HUES6 (cell line): ENCODE results near the gene IRF1.
"Not testable (repeated sequence)": the region's sequence is repeated elsewhere in the genome, so short reads cannot be mapped to it uniquely, and the experiment has no call there.

ENCODE experiments used
- H3K27ac ChIP-seq: 2 replicates; pipeline ENCODE4 v1.7.0; 2013; ENCODE audit warnings: low read depth, mild to moderate bottlenecking, low read length, inconsistent platforms
- H3K27me3 ChIP-seq: 2 replicates; pipeline ENCODE4 v1.6.1; 2013; ENCODE audit warnings: low read length; ENCODE audit not compliant: control insufficient read depth, insufficient read depth
- H3K36me3 ChIP-seq: 2 replicates; pipeline ENCODE4 v1.6.1; 2013; ENCODE audit warnings: low read length; ENCODE audit not compliant: control insufficient read depth, insufficient read depth
- H3K4me1 ChIP-seq: 2 replicates; pipeline ENCODE4 v1.6.1; 2013; ENCODE audit warnings: low read length; ENCODE audit not compliant: control insufficient read depth, insufficient read depth
- H3K4me3 ChIP-seq: 2 replicates; pipeline ENCODE4 v1.5.1; 2013; ENCODE audit warnings: low read depth, low read length
- H3K9ac ChIP-seq: one replicate; pipeline ENCODE4 v1.6.1; 2013; ENCODE audit warnings: mild to moderate bottlenecking, low read length
- H3K9me3 ChIP-seq: 2 replicates; pipeline ENCODE4 v1.6.1; 2013; ENCODE audit warnings: low read depth, low read length; ENCODE audit not compliant: control insufficient read depth, insufficient read depth

Gene IRF1

DNA sequence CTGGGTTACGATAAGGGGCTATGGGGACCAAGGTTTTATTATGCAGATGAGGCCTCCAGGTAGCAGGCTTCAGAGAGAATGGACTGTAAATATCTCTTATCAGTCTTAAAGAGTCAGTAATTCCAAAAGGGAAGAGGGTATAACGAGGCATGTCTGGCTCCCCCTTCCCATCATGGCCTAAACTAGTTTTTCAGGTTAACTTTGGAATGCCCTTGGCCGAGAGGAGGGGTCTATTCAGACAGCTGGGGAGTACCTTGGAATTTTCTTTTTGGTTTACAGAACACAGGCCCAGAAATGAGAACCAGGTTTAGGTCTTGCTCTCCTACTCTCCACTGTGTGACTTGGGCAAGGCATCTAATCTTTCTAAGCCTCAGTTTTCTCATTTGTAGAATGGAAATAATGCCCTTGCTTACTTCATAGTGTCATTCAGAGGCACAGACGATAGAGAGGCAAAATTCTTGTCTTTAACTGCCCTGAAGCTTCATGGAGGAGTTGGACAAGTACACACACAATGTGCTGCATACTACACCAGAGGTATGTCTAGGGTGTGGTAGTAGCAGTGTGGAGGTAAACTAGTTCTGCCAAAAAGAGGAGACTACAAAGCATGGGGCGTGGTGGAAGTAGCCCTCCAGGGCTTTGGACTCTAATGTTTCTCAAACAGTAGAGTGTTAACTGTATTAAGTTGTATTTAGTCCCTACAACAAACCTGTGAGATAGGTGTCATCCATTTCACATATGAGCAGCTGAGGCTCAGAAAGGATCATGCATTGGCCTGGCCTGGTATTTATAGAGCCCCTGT is 45.5 kb downstream of the IRF1 start:
- no peak overlapping the region for H3K9ac ChIP-seq
- peaks cover 17% of the 10 kb centered on the region for H3K4me1 ChIP-seq
- no peaks in the 10 kb centered on the region for H3K9me3 ChIP-seq
- H3K27ac ChIP-seq = no peak overlapping the region
- H3K27me3 ChIP-seq = no peaks in the 10 kb centered on the region
- no peaks in the 10 kb centered on the region for H3K36me3 ChIP-seq
- H3K4me3 ChIP-seq = no peak overlapping the region

DNA sequence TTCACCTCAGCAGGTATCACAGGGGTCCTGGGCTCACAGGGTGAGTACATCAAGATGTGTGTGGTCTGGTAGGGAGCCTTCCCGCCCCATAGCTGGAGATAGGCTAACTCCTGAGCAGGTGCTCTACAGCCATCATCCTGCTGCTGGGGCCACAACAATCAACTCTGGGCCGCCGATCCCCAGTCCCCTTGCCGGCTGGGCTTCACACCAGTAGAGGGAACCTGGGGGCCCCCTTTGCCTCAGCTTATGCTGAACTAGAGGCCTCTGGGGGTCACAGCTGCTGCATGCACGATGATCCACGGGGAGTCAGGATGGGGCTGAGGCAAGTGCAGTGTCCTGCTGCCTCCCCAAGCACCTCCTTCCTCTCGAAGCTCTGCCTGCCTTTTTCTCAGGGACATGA is 46.5 kb downstream of the IRF1 start:
- Histone ChIP-seq H3K9me3 (no peaks in the 10 kb centered on the region), H3K36me3 (no peaks in the 10 kb centered on the region), H3K9ac (no peak overlapping the region), H3K27ac (no peak overlapping the region), H3K27me3 (no peaks in the 10 kb centered on the region), H3K4me1 (peaks cover 17% of the 10 kb centered on the region), H3K4me3 (no peak overlapping the region)

DNA sequence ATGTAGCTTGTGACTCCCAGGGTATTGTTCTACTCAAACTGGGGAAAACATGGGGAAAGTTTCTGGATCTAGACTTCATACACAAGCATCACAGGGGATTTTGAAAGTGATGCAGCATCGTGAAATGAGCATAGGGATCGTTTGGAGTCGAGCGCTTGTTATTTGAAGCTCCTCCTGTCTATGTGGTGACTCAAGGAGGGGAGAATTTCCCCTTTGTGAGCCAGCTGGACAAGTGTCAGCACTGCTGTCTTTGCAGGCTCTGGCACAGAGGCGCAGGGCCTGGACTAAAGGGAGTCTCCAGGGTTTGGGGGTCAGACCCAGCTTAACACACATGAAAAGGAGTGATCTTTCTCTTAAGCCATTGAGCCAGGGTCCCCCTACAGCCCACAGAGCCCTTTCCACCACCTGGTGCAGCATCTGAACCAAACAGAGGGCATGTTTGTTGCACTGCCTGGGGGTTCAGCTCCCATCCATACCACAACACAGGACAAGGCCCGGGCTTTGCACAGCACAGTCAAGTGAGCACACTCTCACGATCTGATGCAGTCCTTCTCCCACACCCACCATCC is 51.0 kb downstream of the IRF1 start:
- no peaks in the 10 kb centered on the region for H3K9me3 ChIP-seq
- H3K27me3 ChIP-seq = no peaks in the 10 kb centered on the region
- H3K4me1 ChIP-seq = peaks cover 20% of the 10 kb centered on the region
- no peak overlapping the region for H3K9ac ChIP-seq
- no peak overlapping the region for H3K4me3 ChIP-seq
- no peaks in the 10 kb centered on the region for H3K36me3 ChIP-seq
- H3K27ac ChIP-seq = no peak overlapping the region

DNA sequence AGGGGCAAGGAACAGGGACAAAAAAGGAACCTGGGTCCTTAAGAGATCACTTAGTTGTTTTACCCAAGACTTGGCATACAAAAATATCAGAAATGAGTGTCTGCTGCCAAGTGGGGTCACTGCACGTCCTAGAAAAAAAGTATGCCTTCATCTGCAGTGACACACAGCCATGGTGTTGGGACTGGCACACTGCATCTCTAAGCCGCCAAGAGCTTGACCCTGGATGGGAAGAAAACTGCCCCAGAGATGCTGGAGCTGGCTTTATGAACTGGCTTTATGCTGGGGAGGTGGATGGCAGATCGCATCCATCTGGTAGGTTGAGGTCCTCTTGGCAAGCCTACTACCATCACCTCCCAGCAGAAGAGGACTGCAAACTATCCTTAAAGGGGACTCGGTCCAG is 51.7 kb downstream of the IRF1 start:
- Histone ChIP-seq H3K9me3 (no peaks in the 10 kb centered on the region), H3K9ac (no peak overlapping the region), H3K27me3 (no peaks in the 10 kb centered on the region), H3K4me3 (no peak overlapping the region), H3K27ac (no peak overlapping the region), H3K4me1 (peaks cover 19% of the 10 kb centered on the region), H3K36me3 (no peaks in the 10 kb centered on the region)

DNA sequence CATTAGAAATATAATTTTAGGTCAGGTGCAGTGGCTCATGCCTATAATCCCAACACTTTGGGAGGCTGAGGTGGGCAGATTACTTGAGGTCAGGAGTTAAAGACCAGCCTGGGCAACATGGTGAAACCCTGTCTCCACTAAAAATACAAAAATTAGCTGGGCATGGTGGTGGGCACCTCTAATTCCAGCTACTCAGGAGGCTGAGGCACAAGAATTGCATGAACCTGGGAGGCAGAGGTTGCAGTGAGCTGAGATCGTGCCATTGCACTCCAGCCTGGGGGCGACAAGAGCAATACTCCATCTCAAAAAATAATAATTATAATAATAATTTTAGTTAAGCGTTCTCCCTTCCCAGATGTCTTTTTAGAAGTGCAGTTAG is 52.3 kb downstream of the IRF1 start:
- not testable (repeated sequence) for H3K4me3 ChIP-seq, H3K9ac ChIP-seq
- H3K4me1 ChIP-seq = peaks cover 19% of the 10 kb centered on the region

DNA sequence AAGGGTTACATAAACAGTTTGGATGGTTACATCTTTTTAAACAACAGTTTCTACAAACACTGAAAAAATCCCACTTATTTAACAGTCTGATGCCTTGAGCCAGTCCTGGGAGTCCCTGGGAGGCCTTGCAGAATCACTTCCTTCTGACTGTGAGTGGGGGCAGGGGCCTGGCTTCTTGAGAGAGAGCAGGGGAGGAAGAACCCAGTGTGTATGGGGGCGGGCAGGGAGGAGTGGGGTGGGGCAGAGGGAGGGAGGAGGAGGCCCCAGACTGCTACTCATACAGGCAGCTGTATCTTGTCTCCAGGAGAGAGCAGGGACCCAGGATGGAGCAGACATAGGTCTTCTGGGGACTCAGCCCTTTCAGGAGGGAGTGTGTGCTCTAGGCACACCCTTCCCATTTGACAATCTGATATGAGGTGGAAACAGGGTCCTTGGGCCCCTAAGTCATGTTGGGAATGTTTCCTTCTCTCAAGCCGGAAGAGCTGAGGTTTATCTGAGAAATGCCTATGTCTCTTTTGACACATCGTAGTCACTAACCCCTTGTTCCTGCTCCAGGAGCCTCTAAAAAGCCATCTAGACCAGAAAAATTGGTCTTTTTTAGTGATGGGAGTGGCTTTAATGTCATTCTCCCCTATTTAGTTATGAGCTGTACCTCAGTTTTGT is 52.8 kb downstream of the IRF1 start:
- Histone ChIP-seq H3K27ac (no peak overlapping the region), H3K9me3 (no peaks in the 10 kb centered on the region), H3K4me1 (peaks cover 19% of the 10 kb centered on the region), H3K4me3 (no peak overlapping the region), H3K9ac (no peak overlapping the region), H3K36me3 (no peaks in the 10 kb centered on the region), H3K27me3 (no peaks in the 10 kb centered on the region)

More for the DNA sequence above, 52.3 kb downstream of the IRF1 start:
- H3K36me3 ChIP-seq, H3K27me3 ChIP-seq, H3K9me3 ChIP-seq, H3K27ac ChIP-seq: not testable (repeated sequence)

DNA sequence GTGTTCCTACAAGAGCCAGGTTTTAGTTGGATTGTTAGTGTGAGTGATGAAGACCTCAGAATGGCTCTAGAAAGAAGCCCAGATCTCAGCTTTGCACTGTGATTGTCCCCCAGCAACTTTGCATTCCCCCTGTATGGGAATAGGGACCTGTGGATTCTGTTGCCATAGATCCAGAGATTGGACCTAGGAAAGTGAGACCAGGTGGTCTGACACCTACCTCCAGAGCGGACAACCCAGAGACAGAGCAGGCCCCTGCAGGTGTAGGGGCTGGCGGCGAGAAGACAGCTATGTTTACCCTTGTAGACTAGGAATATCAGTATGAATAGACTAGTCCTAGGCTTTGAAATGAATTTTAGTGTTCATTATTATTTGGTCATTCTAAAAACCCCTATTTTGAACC is 53.6 kb downstream of the IRF1 start:
- Histone ChIP-seq H3K9ac (no peak overlapping the region), H3K9me3 (no peaks in the 10 kb centered on the region), H3K4me1 (peaks cover 19% of the 10 kb centered on the region), H3K36me3 (no peaks in the 10 kb centered on the region), H3K27ac (no peak overlapping the region), H3K4me3 (no peak overlapping the region), H3K27me3 (no peaks in the 10 kb centered on the region)

DNA sequence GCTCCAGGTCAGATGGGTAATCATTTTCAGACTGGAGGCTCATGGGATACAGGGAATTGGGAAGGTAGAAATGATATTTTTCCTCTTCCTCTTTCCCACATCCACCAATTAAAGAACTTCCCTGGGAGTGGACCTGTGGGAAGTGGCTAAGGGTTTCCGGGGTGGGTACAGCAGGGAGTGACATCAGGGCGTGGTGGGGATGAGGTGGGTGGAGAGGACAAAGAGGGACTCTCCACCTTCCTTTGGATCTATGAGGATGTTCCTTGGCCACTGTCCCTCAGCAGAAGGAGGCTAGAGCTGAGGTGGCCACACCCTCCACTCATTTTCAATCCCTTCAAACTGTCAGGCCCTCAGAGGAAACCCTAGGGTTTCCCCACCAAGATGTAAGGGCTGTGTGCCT is 54.7 kb downstream of the IRF1 start:
- peaks cover 19% of the 10 kb centered on the region for H3K4me1 ChIP-seq
- H3K4me3 ChIP-seq = no peak overlapping the region
- no peak overlapping the region for H3K27ac ChIP-seq
- no peaks in the 10 kb centered on the region for H3K27me3 ChIP-seq
- no peaks in the 10 kb centered on the region for H3K9me3 ChIP-seq
- no peaks in the 10 kb centered on the region for H3K36me3 ChIP-seq
- H3K9ac ChIP-seq = no peak overlapping the region

DNA sequence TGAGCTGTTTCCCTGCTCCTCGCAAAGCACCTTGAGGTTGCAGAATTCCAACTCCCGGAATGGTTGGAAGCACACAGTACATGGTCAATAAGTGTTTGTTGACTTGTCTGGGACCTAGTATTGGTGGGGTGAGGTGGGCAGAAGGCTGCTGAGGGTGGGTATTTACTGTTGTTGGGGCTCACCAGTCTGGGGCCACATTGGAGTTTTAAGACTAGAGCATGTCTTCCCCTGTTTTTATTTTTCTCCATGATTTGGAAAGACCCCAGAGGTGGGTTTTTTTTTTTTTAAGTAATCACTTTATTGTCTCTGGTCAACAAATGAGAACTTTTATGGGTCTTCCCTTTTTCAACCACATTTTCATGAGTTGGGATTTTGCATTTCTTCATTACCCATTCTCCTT is 55.1 kb downstream of the IRF1 start:
- Histone ChIP-seq H3K27ac (no peak overlapping the region), H3K36me3 (no peaks in the 10 kb centered on the region), H3K4me3 (no peak overlapping the region), H3K27me3 (no peaks in the 10 kb centered on the region), H3K9ac (no peak overlapping the region), H3K4me1 (peaks cover 19% of the 10 kb centered on the region), H3K9me3 (no peaks in the 10 kb centered on the region)

DNA sequence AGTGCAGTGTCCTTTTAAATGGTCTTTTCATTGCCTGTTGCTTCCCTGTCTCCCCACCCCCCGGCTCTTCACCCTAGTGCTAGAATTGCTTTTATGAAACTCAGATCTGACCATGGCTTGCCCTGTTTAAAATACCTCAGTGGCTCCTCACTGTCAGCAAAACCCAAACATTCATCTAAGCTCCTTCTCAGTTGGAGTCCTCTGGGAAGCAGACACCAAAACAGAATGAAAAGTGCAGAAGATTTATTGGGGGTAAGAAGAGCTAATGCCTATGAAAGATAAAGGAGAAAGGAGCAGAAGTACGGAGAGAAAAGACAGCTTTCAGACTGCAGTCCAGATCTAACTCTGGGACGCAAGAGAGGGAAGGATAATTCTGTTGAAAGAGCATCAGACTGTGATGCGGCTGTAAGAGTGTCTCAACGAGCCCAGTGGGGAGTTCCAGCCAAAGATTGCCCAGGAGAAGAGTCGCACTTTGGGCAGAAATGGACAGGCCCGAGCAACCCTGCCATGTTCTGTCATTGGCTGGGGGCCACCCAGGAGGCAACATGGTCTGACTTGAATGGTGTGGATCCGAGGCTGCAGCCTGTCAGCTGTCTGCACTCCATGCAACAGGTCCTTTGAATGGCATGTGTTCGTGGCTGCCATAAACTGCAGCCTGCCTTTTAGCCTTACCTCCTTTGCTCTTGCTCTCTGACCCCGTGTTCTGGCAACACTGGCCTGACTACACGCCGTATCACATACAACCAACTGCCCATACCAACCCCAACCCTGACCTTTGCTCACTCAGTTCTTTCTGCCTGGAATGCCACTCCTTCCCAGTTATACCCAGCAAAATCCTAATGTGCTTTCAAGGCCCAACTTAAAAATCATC is 55.9 kb downstream of the IRF1 start:
- Histone ChIP-seq H3K9me3 (no peaks in the 10 kb centered on the region), H3K27ac (no peak overlapping the region), H3K36me3 (no peaks in the 10 kb centered on the region), H3K4me1 (peaks cover 19% of the 10 kb centered on the region), H3K4me3 (no peak overlapping the region), H3K9ac (no peak overlapping the region), H3K27me3 (no peaks in the 10 kb centered on the region)
